Measurements from ENCODE around the gene TP53I13. TPM values are rescaled to one million over a fixed set of nuclear protein-coding genes. Genes with fewer than 3 reads are reported as not detected.

The TP53I13 gene
- total RNA-seq, 2 experiments from 2014 or later = 31.2 to 35.3 TPM

DNA sequence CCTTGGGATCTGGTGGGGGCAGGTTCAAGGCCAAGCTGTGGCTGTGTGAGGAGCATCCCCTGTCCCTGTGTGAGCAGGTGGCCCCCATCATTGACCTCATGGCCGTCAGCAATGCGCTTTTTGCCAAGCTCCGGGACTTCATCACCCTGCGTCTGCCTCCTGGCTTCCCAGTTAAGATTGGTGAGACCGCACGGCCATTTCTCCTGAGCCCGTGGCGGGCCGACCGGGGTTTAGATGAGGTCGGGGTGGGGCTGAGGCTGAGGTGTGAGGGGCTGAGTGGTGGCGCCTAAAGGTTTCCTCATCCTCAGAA, 43.5 kb downstream of the TP53I13 start:
- peaks cover 2% of the 10 kb centered on the region for H3K36me3 Mint-ChIP-seq
- no peaks in the 10 kb centered on the region for H3K9me3 Mint-ChIP-seq
- no peak overlapping the region for H3K4me3 Mint-ChIP-seq
- no peak overlapping the region for H3K27ac Mint-ChIP-seq
- peaks cover 28% of the 10 kb centered on the region for H3K4me1 Mint-ChIP-seq
- H3K27me3 Mint-ChIP-seq = no peaks in the 10 kb centered on the region
- no peak for DNase-seq

- no peak overlapping the region for H3K27ac Mint-ChIP-seq
- H3K36me3 Mint-ChIP-seq = peaks cover 2% of the 10 kb centered on the region
- no peak for DNase-seq
- peaks cover 29% of the 10 kb centered on the region for H3K4me1 Mint-ChIP-seq
- no peaks in the 10 kb centered on the region for H3K9me3 Mint-ChIP-seq
- H3K27me3 Mint-ChIP-seq = no peaks in the 10 kb centered on the region
- H3K4me3 Mint-ChIP-seq = peak overlapping the region; percentile 29
These were observed 44.1 kb downstream of the TP53I13 start for GRCh38 chr17:29612404-29613280.

DNA sequence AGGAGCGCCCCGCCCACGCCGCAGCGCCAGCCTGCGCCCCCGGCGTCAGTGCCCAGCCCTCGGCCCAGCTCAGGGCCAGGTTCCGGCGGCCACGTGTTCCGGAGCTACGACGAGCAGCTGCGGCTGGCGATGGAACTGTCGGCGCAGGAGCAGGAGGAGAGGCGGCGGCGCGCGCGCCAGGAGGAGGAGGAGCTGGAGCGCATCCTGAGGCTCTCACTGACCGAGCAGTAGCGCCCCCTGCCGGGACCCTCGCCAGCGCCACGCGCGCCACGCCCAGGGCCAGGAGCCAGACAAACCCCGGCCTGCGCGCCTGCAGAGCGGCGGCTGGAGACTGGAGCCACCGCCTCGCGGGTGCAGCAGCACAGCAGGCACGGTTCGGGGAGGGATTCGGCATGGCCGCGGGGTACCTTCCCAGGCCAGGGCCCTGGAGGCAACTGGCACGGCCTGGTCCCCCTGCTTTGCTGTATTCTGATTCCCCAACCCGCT, 44.9 kb downstream of the TP53I13 start:
- H3K27ac Mint-ChIP-seq = no peak overlapping the region
- H3K4me3 Mint-ChIP-seq = no peak overlapping the region
- H3K27me3 Mint-ChIP-seq = no peaks in the 10 kb centered on the region
- H3K9me3 Mint-ChIP-seq = no peaks in the 10 kb centered on the region
- peaks cover 2% of the 10 kb centered on the region for H3K36me3 Mint-ChIP-seq
- peak; percentile 96 for DNase-seq
- H3K4me1 Mint-ChIP-seq = peaks cover 32% of the 10 kb centered on the region

- DNase-seq = no peak
- H3K9me3 Mint-ChIP-seq = no peaks in the 10 kb centered on the region
- peaks cover 2% of the 10 kb centered on the region for H3K36me3 Mint-ChIP-seq
- peaks cover 33% of the 10 kb centered on the region for H3K4me1 Mint-ChIP-seq
- no peak overlapping the region for H3K4me3 Mint-ChIP-seq
- no peak overlapping the region for H3K27ac Mint-ChIP-seq
- no peaks in the 10 kb centered on the region for H3K27me3 Mint-ChIP-seq
These were observed 45.4 kb downstream of the TP53I13 start for GRCh38 chr17:29613856-29614255.

DNA sequence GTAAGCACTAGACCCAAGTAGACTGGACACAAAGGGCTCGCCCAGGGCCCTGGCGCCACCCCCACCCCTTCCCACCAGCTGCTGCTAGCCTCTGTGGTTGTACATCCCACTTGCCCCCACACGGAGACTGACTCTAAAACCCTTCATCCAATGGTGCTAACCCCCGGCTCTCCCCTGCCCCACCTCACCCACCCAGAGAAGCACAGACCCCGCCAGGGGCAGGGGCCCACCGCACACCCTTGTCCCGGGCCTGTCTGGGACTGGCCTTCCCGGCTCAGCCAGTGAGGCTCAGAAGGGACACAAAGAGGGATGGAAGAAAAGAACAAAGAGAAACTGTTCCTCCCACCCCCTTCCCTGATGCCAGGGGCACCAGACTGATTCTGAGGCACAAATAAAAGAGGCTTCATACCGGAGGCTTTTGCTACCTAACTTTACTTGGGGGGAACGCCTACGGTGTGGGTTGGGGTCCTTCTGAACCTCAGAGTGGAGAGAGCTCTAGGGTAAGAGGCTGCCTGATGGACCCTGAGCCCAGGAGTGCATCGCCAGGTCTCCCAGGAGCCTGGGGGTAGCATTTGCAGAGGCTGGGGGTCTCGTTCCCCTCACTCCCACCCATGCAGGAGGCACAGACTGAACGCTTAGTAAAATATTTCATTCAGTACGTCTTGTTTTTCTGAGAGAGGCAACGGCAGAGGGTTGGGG, 46.0 kb downstream of the TP53I13 start:
- DNase-seq = no peak
- no peaks in the 10 kb centered on the region for H3K27me3 Mint-ChIP-seq
- H3K9me3 Mint-ChIP-seq = no peaks in the 10 kb centered on the region
- peaks cover 33% of the 10 kb centered on the region for H3K4me1 Mint-ChIP-seq
- H3K4me3 Mint-ChIP-seq = peak overlapping the region; percentile 81
- peak overlapping the region; percentile 42 for H3K27ac Mint-ChIP-seq
- peaks cover 2% of the 10 kb centered on the region for H3K36me3 Mint-ChIP-seq

DNA sequence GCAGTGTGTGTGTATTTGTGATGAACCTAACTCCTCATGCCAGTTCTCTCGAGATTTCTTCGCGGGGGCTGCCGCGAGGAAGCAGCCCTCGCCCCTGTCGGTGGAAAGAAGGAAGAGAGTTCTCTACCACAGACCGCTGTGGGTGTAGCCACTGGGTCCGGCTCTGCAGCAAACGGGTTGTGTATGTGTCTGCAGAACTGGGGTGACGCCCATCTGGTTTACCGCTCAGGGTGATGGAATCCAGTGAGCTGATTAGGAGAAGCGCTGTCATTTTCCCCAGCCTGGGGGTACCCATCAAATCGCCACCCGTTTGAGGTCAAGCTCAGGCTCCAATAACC, 46.5 kb downstream of the TP53I13 start:
- H3K9me3 Mint-ChIP-seq = no peaks in the 10 kb centered on the region
- H3K27me3 Mint-ChIP-seq = no peaks in the 10 kb centered on the region
- peak; percentile 68 for DNase-seq
- peak overlapping the region; percentile 81 for H3K4me3 Mint-ChIP-seq
- H3K36me3 Mint-ChIP-seq = peaks cover 2% of the 10 kb centered on the region
- H3K27ac Mint-ChIP-seq = peak overlapping the region; percentile 42
- peaks cover 33% of the 10 kb centered on the region for H3K4me1 Mint-ChIP-seq

DNA sequence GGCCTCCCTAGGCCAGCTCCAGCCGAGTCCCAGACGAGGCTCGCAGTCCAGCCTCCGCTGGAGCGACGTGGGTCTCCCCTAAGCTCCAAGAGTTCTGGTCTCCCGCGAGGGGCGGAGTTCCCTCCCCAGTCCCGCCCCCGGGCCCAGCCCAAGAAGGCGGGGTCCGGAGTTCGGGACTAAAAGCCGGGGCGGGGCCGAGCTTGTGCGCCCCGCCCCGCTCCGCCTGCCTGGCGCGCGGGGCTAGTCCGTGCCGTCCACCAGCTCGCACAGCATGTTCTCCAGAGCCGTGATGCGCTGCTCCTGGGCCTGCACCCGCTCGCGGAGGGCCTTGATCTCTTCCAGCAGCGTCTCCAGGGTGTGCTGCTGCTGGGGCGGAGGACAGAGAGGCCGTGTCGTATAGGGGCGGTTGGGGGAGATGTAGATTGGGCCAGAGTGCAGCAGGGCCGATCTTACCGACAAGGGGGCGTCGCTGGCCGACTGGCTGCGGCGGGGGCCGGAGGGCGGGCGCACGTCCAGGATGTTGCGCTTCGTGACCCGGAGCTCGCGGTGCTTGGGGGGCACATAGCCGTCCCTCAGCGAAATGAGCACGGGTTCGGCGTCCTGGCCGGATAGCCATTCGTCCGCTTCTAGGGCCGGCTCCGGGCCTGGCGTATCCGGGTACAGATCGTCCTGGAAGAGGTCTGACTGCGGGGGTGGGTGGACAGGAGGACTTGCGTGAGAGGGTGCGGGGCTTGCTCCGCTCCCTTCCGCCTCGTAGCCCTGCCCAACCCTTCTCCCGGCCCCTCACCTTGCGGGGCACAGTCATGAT, 47.2 kb downstream of the TP53I13 start:
- H3K4me1 Mint-ChIP-seq = peaks cover 33% of the 10 kb centered on the region
- no peaks in the 10 kb centered on the region for H3K9me3 Mint-ChIP-seq
- H3K27ac Mint-ChIP-seq = peak overlapping the region; percentile 68
- H3K36me3 Mint-ChIP-seq = peaks cover 2% of the 10 kb centered on the region
- H3K4me3 Mint-ChIP-seq = peak overlapping the region; percentile 81
- H3K27me3 Mint-ChIP-seq = no peaks in the 10 kb centered on the region
- peak; percentile 87 for DNase-seq

GRCh38 chr17:29616300-29617048, 48.0 kb downstream of the TP53I13 start:
- no peaks in the 10 kb centered on the region for H3K9me3 Mint-ChIP-seq
- H3K27me3 Mint-ChIP-seq = no peaks in the 10 kb centered on the region
- no peak for DNase-seq
- H3K36me3 Mint-ChIP-seq = peaks cover 2% of the 10 kb centered on the region
- peak overlapping the region; percentile 81 for H3K4me3 Mint-ChIP-seq
- H3K27ac Mint-ChIP-seq = peak overlapping the region; percentile 68
- H3K4me1 Mint-ChIP-seq = peaks cover 36% of the 10 kb centered on the region

- DNase-seq = peak; percentile 91
- H3K27ac Mint-ChIP-seq = peak overlapping the region; percentile 81
- peaks cover 42% of the 10 kb centered on the region for H3K4me1 Mint-ChIP-seq
- H3K36me3 Mint-ChIP-seq = peaks cover 2% of the 10 kb centered on the region
- peak overlapping the region; percentile 81 for H3K4me3 Mint-ChIP-seq
- no peaks in the 10 kb centered on the region for H3K9me3 Mint-ChIP-seq
- no peaks in the 10 kb centered on the region for H3K27me3 Mint-ChIP-seq
These were observed 48.6 kb downstream of the TP53I13 start for GRCh38 chr17:29617125-29617480.

DNA sequence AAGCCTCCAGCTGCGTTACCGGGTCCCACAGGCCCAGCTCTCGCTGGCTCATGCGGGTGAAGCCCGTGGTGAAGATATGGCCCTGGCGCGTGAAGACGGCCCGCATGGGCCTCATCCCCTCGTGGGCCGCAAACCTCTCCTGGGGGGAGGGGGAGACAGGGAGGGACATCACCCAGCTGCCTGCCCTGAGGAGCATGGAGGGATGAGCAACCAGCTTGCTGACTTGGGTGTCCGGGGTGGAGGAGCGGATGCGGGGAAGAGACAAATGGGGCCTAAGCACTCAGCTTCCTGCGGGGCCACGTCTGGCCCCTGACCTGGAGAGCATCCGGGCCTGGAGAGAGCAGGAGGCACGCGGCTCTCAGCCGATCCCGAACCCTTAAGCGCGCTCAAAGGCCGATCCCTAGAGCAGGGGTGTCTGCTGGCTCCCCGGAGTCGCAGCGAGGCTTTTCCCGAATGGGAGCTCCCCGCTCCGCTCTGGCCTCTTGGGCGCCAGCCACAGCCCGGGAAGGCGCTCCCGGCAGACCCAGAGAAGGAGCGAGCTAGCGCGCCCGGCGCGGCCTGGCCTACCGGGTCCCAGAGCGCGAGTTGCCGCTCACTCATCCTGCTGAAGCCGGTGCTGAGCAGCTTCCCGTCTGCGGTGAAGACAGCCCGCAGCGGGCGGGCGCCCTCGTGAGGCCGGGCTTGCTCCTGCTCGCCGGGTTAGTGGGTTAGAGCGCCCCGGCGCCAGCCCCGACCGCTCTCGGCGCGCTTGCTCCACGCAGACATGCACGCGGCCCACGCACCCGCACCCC, 49.2 kb downstream of the TP53I13 start:
- DNase-seq = peak; percentile 89
- H3K4me1 Mint-ChIP-seq = peaks cover 42% of the 10 kb centered on the region
- H3K27ac Mint-ChIP-seq = peak overlapping the region; percentile 81
- H3K36me3 Mint-ChIP-seq = peaks cover 2% of the 10 kb centered on the region
- H3K27me3 Mint-ChIP-seq = no peaks in the 10 kb centered on the region
- H3K9me3 Mint-ChIP-seq = no peaks in the 10 kb centered on the region
- peak overlapping the region; percentile 81 for H3K4me3 Mint-ChIP-seq

DNA sequence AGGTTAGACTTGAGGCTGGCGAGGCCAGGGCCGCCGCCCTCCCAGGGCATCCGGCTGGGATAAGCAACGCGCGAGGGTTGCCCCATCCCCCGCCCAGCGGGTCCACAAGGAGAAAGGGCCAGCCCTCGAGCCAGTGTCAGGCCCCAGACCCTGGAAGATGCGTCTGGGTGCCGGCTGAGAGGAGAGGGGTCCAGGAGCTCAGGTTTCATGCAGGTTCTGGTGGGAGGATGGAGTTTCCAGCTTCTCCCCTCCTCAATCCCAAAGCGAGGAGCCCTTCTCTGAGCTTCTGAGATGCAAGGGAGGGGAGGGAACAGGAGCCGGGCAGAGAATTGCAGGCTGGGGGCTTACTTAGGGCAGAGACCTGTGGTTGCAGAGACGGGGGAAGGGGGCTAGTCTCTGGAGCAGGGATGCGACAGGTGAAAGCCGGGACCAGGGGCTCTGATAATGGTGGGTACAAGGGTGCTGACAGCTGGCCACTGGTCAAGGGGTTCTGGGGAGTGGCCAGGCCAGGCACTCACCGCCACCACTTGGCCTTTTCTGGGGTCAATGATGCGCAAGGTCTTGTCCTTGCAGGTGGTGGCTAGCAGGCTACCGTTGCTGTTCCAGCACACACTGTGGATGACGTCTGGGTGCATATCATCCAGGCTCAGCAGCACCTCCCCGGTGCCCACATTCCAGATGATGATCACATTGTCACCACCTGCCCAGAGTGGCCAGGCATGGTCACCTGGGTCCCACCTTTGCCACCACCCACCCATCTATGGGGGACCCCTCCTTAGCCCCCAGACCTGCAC, 50.0 kb downstream of the TP53I13 start:
- Mint-ChIP-seq H3K27me3 (no peaks in the 10 kb centered on the region), H3K4me1 (peaks cover 49% of the 10 kb centered on the region), H3K27ac (no peak overlapping the region)

GRCh38 chr17:29619251-29619650, 50.8 kb downstream of the TP53I13 start:
- Mint-ChIP-seq H3K27ac (no peak overlapping the region), H3K9me3 (no peaks in the 10 kb centered on the region)
- no peak for DNase-seq

More for the DNA sequence above, 50.0 kb downstream of the TP53I13 start:
- DNase-seq = no peak
- Mint-ChIP-seq H3K4me3 (peak overlapping the region; percentile 40), H3K36me3 (no peaks in the 10 kb centered on the region), H3K9me3 (no peaks in the 10 kb centered on the region)

DNA sequence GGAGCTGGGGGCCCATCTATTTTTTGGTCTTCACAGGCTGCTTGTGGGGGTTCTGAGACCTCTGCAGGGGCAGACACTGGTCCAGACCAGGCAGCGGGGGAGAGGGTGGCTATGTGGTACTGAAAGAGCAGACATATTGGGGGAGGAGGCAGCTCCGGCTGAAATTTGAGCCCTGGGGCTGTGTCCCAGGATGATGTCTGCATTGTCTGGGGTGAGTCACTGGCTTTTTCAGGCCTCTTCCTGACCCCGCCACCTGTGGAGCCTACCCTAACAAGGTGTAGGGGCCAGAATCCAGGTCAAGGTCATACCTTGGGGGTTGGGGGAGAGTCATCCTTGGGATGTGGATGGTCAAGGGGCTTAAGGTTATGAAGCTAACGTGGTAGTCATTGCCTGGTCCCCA, 51.8 kb downstream of the TP53I13 start:
- H3K36me3 Mint-ChIP-seq = peaks cover 4% of the 10 kb centered on the region
- DNase-seq = no peak
- H3K27ac Mint-ChIP-seq = no peak overlapping the region
- H3K9me3 Mint-ChIP-seq = no peaks in the 10 kb centered on the region
- H3K4me1 Mint-ChIP-seq = peaks cover 55% of the 10 kb centered on the region
- no peaks in the 10 kb centered on the region for H3K27me3 Mint-ChIP-seq
- no peak overlapping the region for H3K4me3 Mint-ChIP-seq

More at GRCh38 chr17:29619251-29619650, 50.8 kb downstream of the TP53I13 start:
- Mint-ChIP-seq H3K36me3 (no peaks in the 10 kb centered on the region), H3K4me1 (peaks cover 54% of the 10 kb centered on the region), H3K27me3 (no peaks in the 10 kb centered on the region), H3K4me3 (no peak overlapping the region)
